Esophagus (tissue), 2 donors: ENCODE results near the gene BTBD19. TPM values are rescaled to one million over a fixed set of nuclear protein-coding genes. Genes with fewer than 3 reads are reported as not detected.

Experiments
- H3K27ac ChIP-seq, 2 donors: one replicate each; pipeline ENCODE4 v1.5.1; 2013; ENCODE audit warnings: low read depth in 2 of 2, mild to moderate bottlenecking in 2 of 2, inconsistent platforms in 1 of 2, low read length in 1 of 2, moderate library complexity in 1 of 2
- H3K27me3 ChIP-seq, 2 donors: one replicate each; pipeline ENCODE4 v1.6.1; 2013; ENCODE audit warnings: low read length in 2 of 2, control low read depth in 1 of 2, mild to moderate bottlenecking in 1 of 2; ENCODE audit not compliant: insufficient read depth in 2 of 2, control insufficient read depth in 1 of 2
- H3K36me3 ChIP-seq, 2 donors: one replicate each; pipeline ENCODE4 v1.6.1; 2013; ENCODE audit warnings: low read length in 1 of 2; ENCODE audit not compliant: control insufficient read depth in 2 of 2, insufficient read depth in 2 of 2
- H3K4me1 ChIP-seq, 2 donors: one replicate each; pipeline ENCODE4 v1.6.1; 2013; ENCODE audit warnings: low read length in 1 of 2; ENCODE audit not compliant: control insufficient read depth in 2 of 2, insufficient read depth in 2 of 2
- H3K4me3 ChIP-seq, 2 donors: one replicate each; pipeline ENCODE4 v1.5.1; 2013; ENCODE audit warnings: low read length in 2 of 2, mild to moderate bottlenecking in 2 of 2, low read depth in 1 of 2, moderate library complexity in 1 of 2
- H3K9me3 ChIP-seq, 2 donors: one replicate each; pipeline ENCODE4 v1.6.1; 2013; ENCODE audit warnings: mild to moderate bottlenecking in 2 of 2, low read depth in 1 of 2, low read length in 1 of 2, moderate library complexity in 1 of 2; ENCODE audit not compliant: control insufficient read depth in 2 of 2, insufficient read depth in 1 of 2
- WGBS, 2 donors: extraction: QIAGEN DNeasy Blood & Tissue Kit; methylation state at CpG; one replicate each; pipeline ENCODE4 v1.1.7; 2013; 5-methylcytosine and 5-hydroxymethylcytosine counted together
- polyA plus RNA-seq, 2 donors: library from polyadenylated mRNA; stranded (reverse); fragments of 200-250 nt; gene quantifications; one replicate each; pipeline ENCODE4 v1.2.3, GENCODE V29; 2013
- donor health status: healthy with polysubstance abuse.
- donor health status: Bipolar disorder and iron deficiency.

Gene BTBD19
- polyA plus RNA-seq, 2 donors, result 1.3 to 8.0 TPM

GRCh38 chr1:44839576-44839975, 31.3 kb downstream of the BTBD19 start:
- H3K36me3 ChIP-seq, result no peaks in the 10 kb centered on the region
- no peak overlapping the region for H3K4me3 ChIP-seq
- 64 to 65% methylated on average over 4 of the region's 4 CpGs for WGBS, 2 donors
- H3K27ac ChIP-seq, result no peak overlapping the region
- peaks cover 0 to 3% of the 10 kb centered on the region in 2 donors for H3K4me1 ChIP-seq
- no peaks in the 10 kb centered on the region for H3K9me3 ChIP-seq
- H3K27me3 ChIP-seq, result no peaks in the 10 kb centered on the region

GRCh38 chr1:44842486-44842861, 34.2 kb downstream of the BTBD19 start:
- Histone ChIP-seq H3K27me3 (no peaks in the 10 kb centered on the region), H3K4me3 (peak overlapping the region; percentile 44 to 51), H3K27ac (no peak overlapping the region), H3K9me3 (no peaks in the 10 kb centered on the region), H3K36me3 (no peaks in the 10 kb centered on the region), H3K4me1 (peaks cover 0 to 3% of the 10 kb centered on the region in 2 donors)
- WGBS, 2 donors, result 45 to 46% methylated on average over 16 of the region's 16 CpGs

GRCh38 chr1:44842862-44843655, 34.7 kb downstream of the BTBD19 start, which contains the start of gene PTCH2:
Gene PTCH2, minus strand, starts transcription at chr1:44843253. Its CDS starts 321 bp downstream, at chr1:44842932.
- peaks cover 0 to 3% of the 10 kb centered on the region in 2 donors for H3K4me1 ChIP-seq
- WGBS, 2 donors, result 1 to 2% methylated on average over 65 to 72 of the region's 72 CpGs
- peak within 1 kb of the TSS; percentile 44 to 51 for H3K4me3 ChIP-seq
- H3K27me3 ChIP-seq, result no peaks in the 10 kb centered on the region
- no peaks in the 10 kb centered on the region for H3K36me3 ChIP-seq
- no peaks in the 10 kb centered on the region for H3K9me3 ChIP-seq
- no peak within 1 kb of the TSS for H3K27ac ChIP-seq

GRCh38 chr1:44846985-44847384, 38.7 kb downstream of the BTBD19 start:
- H3K27ac ChIP-seq, result no peak overlapping the region
- WGBS, 2 donors, result 88 to 93% methylated on average over 1 of the region's 1 CpG
- peaks cover 0 to 2% of the 10 kb centered on the region in 2 donors for H3K36me3 ChIP-seq
- no peak overlapping the region for H3K4me3 ChIP-seq
- peaks cover 0 to 3% of the 10 kb centered on the region in 2 donors for H3K4me1 ChIP-seq
- H3K9me3 ChIP-seq, result no peaks in the 10 kb centered on the region
- H3K27me3 ChIP-seq, result no peaks in the 10 kb centered on the region

GRCh38 chr1:44847845-44848244, 39.5 kb downstream of the BTBD19 start:
- Histone ChIP-seq H3K4me3 (no peak overlapping the region), H3K27ac (no peak overlapping the region), H3K27me3 (no peaks in the 10 kb centered on the region), H3K36me3 (peaks cover 0 to 2% of the 10 kb centered on the region in 2 donors), H3K4me1 (no peaks in the 10 kb centered on the region), H3K9me3 (no peaks in the 10 kb centered on the region)
- WGBS, 2 donors, result 77 to 91% methylated on average over 1 of the region's 1 CpG

GRCh38 chr1:44848456-44849181, 40.3 kb downstream of the BTBD19 start:
- no peaks in the 10 kb centered on the region for H3K27me3 ChIP-seq
- H3K4me3 ChIP-seq, result no peak overlapping the region
- no peak overlapping the region for H3K27ac ChIP-seq

GRCh38 chr1:44849575-44850132, 41.3 kb downstream of the BTBD19 start:
- WGBS, 2 donors, result 50 to 74% methylated on average over 2 of the region's 2 CpGs
- Histone ChIP-seq H3K4me1 (no peaks in the 10 kb centered on the region), H3K9me3 (no peaks in the 10 kb centered on the region), H3K27me3 (no peaks in the 10 kb centered on the region), H3K27ac (no peak overlapping the region), H3K36me3 (peaks cover 0 to 2% of the 10 kb centered on the region in 2 donors), H3K4me3 (no peak overlapping the region)

More at GRCh38 chr1:44848456-44849181, 40.3 kb downstream of the BTBD19 start:
- no peaks in the 10 kb centered on the region for H3K4me1 ChIP-seq
- H3K9me3 ChIP-seq, result no peaks in the 10 kb centered on the region
- WGBS, 2 donors, result 82 to 86% methylated on average over 7 of the region's 7 CpGs
- H3K36me3 ChIP-seq, result peaks cover 0 to 2% of the 10 kb centered on the region in 2 donors

- WGBS, 2 donors, result 92 to 96% methylated on average over 1 of the region's 1 CpG
- Histone ChIP-seq H3K4me1 (no peaks in the 10 kb centered on the region), H3K4me3 (no peak overlapping the region), H3K36me3 (peaks cover 0 to 7% of the 10 kb centered on the region in 2 donors), H3K9me3 (no peaks in the 10 kb centered on the region), H3K27me3 (no peaks in the 10 kb centered on the region), H3K27ac (no peak overlapping the region)
Measured at GRCh38 chr1:44851308-44851707, 43.0 kb downstream of the BTBD19 start.

GRCh38 chr1:44853201-44853600, 44.9 kb downstream of the BTBD19 start:
- Histone ChIP-seq H3K4me1 (no peaks in the 10 kb centered on the region), H3K9me3 (no peaks in the 10 kb centered on the region), H3K27ac (no peak overlapping the region), H3K4me3 (no peak overlapping the region), H3K36me3 (peaks cover 0 to 7% of the 10 kb centered on the region in 2 donors), H3K27me3 (no peaks in the 10 kb centered on the region)
- WGBS, 2 donors, result 81 to 96% methylated on average over 6 of the region's 6 CpGs
